NCI-H2081 (cell line): Measurements from ENCODE around the gene ABR.

ENCODE experiments used
- DNase-seq, 2 experiments: peaks; one replicate each; lab custom pipeline; 2025; lab: John Stamatoyannopoulos, UW

ABR gene

GRCh38 chr17:962166-962565 is 217.6 kb downstream of the ABR start:
- DNase-seq = no peak

- no peak for DNase-seq
Measured at GRCh38 chr17:958712-959451, 220.9 kb downstream of the ABR start.

DNA sequence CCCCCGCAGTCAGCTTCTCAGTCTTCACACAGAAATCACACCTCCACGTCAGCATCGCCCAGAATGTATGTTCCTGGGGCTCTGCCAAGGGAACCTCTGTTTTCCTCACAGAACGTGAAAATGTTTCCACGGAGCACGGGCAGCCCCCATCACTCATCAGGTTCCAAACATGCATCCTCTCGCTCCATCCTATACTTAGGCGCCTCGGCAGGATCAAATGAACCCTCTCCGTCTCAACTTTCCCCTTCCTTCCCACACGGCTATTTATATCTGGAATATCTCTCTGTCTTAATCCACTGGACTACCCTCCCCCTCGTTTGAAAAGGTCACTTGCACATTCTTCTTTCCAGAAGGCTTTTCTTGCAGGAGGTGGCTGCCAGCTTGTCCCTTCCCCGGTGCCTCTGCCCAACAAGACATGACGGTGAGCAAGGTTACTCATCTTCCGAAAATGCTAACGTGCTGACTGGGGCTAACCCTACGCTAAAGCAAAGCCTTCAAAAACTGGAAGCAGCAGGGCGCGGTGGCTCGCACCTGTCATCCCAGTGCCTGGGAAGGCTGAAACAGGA is 221.8 kb downstream of the ABR start:
- no peak for DNase-seq

GRCh38 chr17:956905-957304 is 222.9 kb downstream of the ABR start:
- no peak for DNase-seq

GRCh38 chr17:954431-955164 is 225.2 kb downstream of the ABR start:
- DNase-seq = no peak

DNA sequence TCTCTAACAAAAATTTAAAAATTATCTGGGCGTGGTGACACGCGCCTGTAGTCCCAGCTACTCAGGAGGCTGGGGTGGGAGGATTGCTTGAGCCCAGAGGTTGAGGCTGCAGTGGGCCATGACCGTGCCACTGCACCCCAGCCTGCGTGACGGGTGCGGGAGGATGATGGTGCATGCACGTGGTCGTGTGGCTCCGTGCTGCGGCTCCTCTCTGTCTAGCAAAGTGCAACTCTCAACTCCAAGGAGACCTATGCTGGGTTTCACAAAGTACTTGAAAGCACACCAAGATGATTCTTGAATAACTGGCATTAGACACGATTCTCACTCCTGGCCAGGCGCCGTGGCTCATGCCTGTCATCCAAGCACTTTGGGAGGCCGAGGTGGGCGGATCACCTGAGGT is 226.0 kb downstream of the ABR start:
- DNase-seq = no peak
